Mucosa of descending colon (tissue), 3 donors: ENCODE measurements around the gene ZMIZ1. TPM values are rescaled to one million over a fixed set of nuclear protein-coding genes. Genes with fewer than 3 reads are reported as not detected.

Source experiments
- ATAC-seq: fragments of 200-7000 bp; cut with Tn5 transposase; one replicate; pipeline ENCODE4 v1.9.1; 2020; ENCODE audit warnings: mild to moderate bottlenecking, moderate library complexity
- DNase-seq, 3 donors: peaks; one replicate each; pipeline ENCODE4 v3.0.0-alpha.2; 2020
- H3K36me3 ChIP-seq: fragments of 200-600 bp; one replicate; pipeline ENCODE4 v1.8.0; 2021; ENCODE audit warnings: low read depth, mild to moderate bottlenecking
- H3K4me1 ChIP-seq: fragments of 200-600 bp; one replicate; pipeline ENCODE4 v1.8.0; 2021; ENCODE audit warnings: low read depth, mild to moderate bottlenecking
- H3K4me3 ChIP-seq: fragments of 200-600 bp; one replicate; pipeline ENCODE4 v1.8.0; 2021; ENCODE audit warnings: mild to moderate bottlenecking
- H3K9me3 ChIP-seq: fragments of 200-600 bp; one replicate; pipeline ENCODE4 v1.8.0; 2021; ENCODE audit warnings: mild to moderate bottlenecking
- CTCF ChIP-seq: fragments of 200-600 bp; IDR thresholded peaks from one replicate; pipeline ENCODE4 v1.8.0; 2022; ENCODE audit warnings: antibody characterized with exemption, mild to moderate bottlenecking
- intact Hi-C, 2 donors: fragments of 100-400 bp; cut with DNase I in 1 of 2; cut with micrococcal nuclease in 1 of 2; formaldehyde crosslinking; loops; one replicate each; pipeline versions ENCODE4 v1.11.0 to v1.11.1; 2022; cut with DNase I, micrococcal nuclease
- total RNA-seq, 3 donors: library from RNA; stranded (reverse); fragmentation: NEBNext Ultra II Directional in 2 of 3; extraction: Animal tissue kit (Norgen Biotek cat#: 25700) in 2 of 3; gene quantifications; one replicate each; pipeline versions ENCODE4 v1.2.1 to v1.2.4, GENCODE V29; 2021 to 2023
- donor health status: DM: no; HTN: no; CAD: no; lungs with moderate emphysema.
- donor health status: DM: no; HTN: no; CAD: no.
- donor health status: DM: no; HTN: yes; CAD: no.

Gene ZMIZ1
- total RNA-seq, 3 donors from 2014 or later = 61.4 to 103 (median 89.1) TPM

- intact Hi-C loops = no loop called here
- Histone ChIP-seq H3K4me3 (no peak overlapping the region), H3K36me3 (no peaks in the 10 kb centered on the region), H3K4me1 (peaks cover 25% of the 10 kb centered on the region), H3K9me3 (no peaks in the 10 kb centered on the region)
- ATAC-seq (peak; percentile 48), DNase-seq (peak in 2 of 3 donors; percentile 40 to 68)
- no peak for TF ChIP-seq CTCF
Measured at GRCh38 chr10:79242620-79243152, 173.9 kb downstream of the ZMIZ1 start.

- peak; percentile 51 for ATAC-seq
- Histone ChIP-seq H3K4me1 (peaks cover 25% of the 10 kb centered on the region), H3K36me3 (no peaks in the 10 kb centered on the region), H3K4me3 (no peak overlapping the region), H3K9me3 (no peaks in the 10 kb centered on the region)
- no peak for TF ChIP-seq CTCF
- intact Hi-C loops = no loop called here
- peak; percentile 53 to 80 (median 57) for DNase-seq
Measured at GRCh38 chr10:79243181-79244067, 174.7 kb downstream of the ZMIZ1 start.

GRCh38 chr10:79244068-79244442 lies 175.3 kb downstream of the ZMIZ1 start:
- peak in 1 of 3 donors; percentile 33 for DNase-seq
- TF ChIP-seq CTCF = no peak
- intact Hi-C loops = no loop called here
- Histone ChIP-seq H3K4me1 (peaks cover 25% of the 10 kb centered on the region), H3K36me3 (no peaks in the 10 kb centered on the region), H3K9me3 (no peaks in the 10 kb centered on the region), H3K4me3 (no peak overlapping the region)
- ATAC-seq = no peak

- H3K4me3 ChIP-seq = no peak overlapping the region
- no peaks in the 10 kb centered on the region for H3K9me3 ChIP-seq
- DNase-seq (peak in 1 of 3 donors; percentile 39), ATAC-seq (peak; percentile 30)
- H3K36me3 ChIP-seq = no peaks in the 10 kb centered on the region
- TF ChIP-seq CTCF = no peak
- H3K4me1 ChIP-seq = peaks cover 25% of the 10 kb centered on the region
- intact Hi-C loops = no loop called here
Measured at GRCh38 chr10:79244841-79245504, 176.2 kb downstream of the ZMIZ1 start.

GRCh38 chr10:79245539-79246208 lies 176.9 kb downstream of the ZMIZ1 start:
- H3K4me3 ChIP-seq = no peak overlapping the region
- no peak for TF ChIP-seq CTCF
- H3K36me3 ChIP-seq = no peaks in the 10 kb centered on the region
- no peaks in the 10 kb centered on the region for H3K9me3 ChIP-seq
- no peak for ATAC-seq
- H3K4me1 ChIP-seq = peaks cover 25% of the 10 kb centered on the region
- DNase-seq = no peak
- intact Hi-C loops = no loop called here
